ENCODE measurements around the gene DCHS1. TPM values are rescaled to one million over a fixed set of nuclear protein-coding genes. Genes with fewer than 3 reads are reported as not detected.
A peak's percentile ranks its signal among the peaks of the same experiment; 100 is the strongest.

DCHS1 gene
- total and polyA plus RNA-seq, 2 of the 13 experiments (the other 11 are each of a cell fraction or from before 2014, with no cell fraction given) = under 0.01 to 0.03 TPM

- TF ChIP-seq GTF2F1 (IDR thresholded peaks at IDR 0.05; ENCODE audit: low read length) (no peak), KLF13 (CRISPR knock-in tag; IDR thresholded peaks at IDR 0.05) (peak; percentile 51; the same call in 1 of the 2 replicates), ATAD3A (CRISPR knock-in tag; IDR thresholded peaks at IDR 0.05) (peak; percentile 40; the same call in 1 of the 2 replicates), SRSF9 (IDR thresholded peaks at IDR 0.05; ENCODE audit: borderline replicate concordance, insufficient read depth, low read depth, low read length, poor library complexity, severe bottlenecking) (no peak), ATF7 (IDR thresholded peaks at IDR 0.05) (no peak), ATF7 (CRISPR knock-in tag; IDR thresholded peaks at IDR 0.05) (0 out of 2 replicates have a peak, but pooled peaks have one; percentile 68), NFE2L1 (CRISPR knock-in tag; IDR thresholded peaks at IDR 0.05; ENCODE audit: borderline replicate concordance) (peak; percentile 24; the same call in 1 of the 2 replicates), TRAFD1 (CRISPR knock-in tag; IDR thresholded peaks at IDR 0.05; ENCODE audit: borderline replicate concordance) (no peak; the same call in 1 of the 2 replicates), ZBTB8A (CRISPR knock-in tag; IDR thresholded peaks at IDR 0.05; ENCODE audit: borderline replicate concordance, low read depth) (peak; percentile 22; the same call in 1 of the 2 replicates), ZNF34 (CRISPR knock-in tag; IDR thresholded peaks at IDR 0.05; ENCODE audit: borderline replicate concordance) (no peak), ZNF780A (CRISPR knock-in tag; IDR thresholded peaks at IDR 0.05) (no peak; the same call in 1 of the 2 replicates), HDAC6 (IDR thresholded peaks at IDR 0.05; ENCODE audit: low read depth, low read length) (no peak), HMGA1 (CRISPR knock-in tag; conservative IDR thresholded peaks at IDR 0.05) (no peak), ZNF503 (CRISPR knock-in tag; IDR thresholded peaks at IDR 0.05) (peak; percentile 63), ZMYM3 (CRISPR knock-in tag; IDR thresholded peaks at IDR 0.05) (no peak), NKX3-1 (CRISPR knock-in tag; IDR thresholded peaks at IDR 0.05) (peak; percentile 57; the same call in 1 of the 2 replicates), ZNF737 (CRISPR knock-in tag; IDR thresholded peaks at IDR 0.05; ENCODE audit: borderline replicate concordance) (no peak), CBFB (CRISPR knock-in tag; IDR thresholded peaks at IDR 0.05) (peak; percentile 54)
- TF ChIP-seq, protein P1, sequence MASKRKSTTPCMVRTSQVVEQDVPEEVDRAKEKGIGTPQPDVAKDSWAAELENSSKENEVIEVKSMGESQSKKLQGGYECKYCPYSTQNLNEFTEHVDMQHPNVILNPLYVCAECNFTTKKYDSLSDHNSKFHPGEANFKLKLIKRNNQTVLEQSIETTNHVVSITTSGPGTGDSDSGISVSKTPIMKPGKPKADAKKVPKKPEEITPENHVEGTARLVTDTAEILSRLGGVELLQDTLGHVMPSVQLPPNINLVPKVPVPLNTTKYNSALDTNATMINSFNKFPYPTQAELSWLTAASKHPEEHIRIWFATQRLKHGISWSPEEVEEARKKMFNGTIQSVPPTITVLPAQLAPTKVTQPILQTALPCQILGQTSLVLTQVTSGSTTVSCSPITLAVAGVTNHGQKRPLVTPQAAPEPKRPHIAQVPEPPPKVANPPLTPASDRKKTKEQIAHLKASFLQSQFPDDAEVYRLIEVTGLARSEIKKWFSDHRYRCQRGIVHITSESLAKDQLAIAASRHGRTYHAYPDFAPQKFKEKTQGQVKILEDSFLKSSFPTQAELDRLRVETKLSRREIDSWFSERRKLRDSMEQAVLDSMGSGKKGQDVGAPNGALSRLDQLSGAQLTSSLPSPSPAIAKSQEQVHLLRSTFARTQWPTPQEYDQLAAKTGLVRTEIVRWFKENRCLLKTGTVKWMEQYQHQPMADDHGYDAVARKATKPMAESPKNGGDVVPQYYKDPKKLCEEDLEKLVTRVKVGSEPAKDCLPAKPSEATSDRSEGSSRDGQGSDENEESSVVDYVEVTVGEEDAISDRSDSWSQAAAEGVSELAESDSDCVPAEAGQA (IDR thresholded peaks at IDR 0.05; ENCODE audit: low read depth) = 0 out of 2 replicates have a peak, but pooled peaks have one; percentile 41
- TF ChIP-seq, protein P1 (CRISPR knock-in tag; IDR thresholded peaks at IDR 0.05; ENCODE audit: borderline replicate concordance) = no peak
Observed at GRCh38 chr11:6682936-6683861, 27.6 kb upstream of the DCHS1 start, which contains the start of gene MRPL17 (continued).
